GM23248 (cell line): ENCODE measurements around the gene CNTNAP5. TPM values are rescaled to one million over a fixed set of nuclear protein-coding genes. Genes with fewer than 3 reads are reported as not detected.

Experiments
- DNase-seq: peaks from one replicate; pipeline ENCODE4 v3.0.0-alpha.2; 2015
- H2AFZ ChIP-seq: fragments of 200-600 bp; sonication (generic); 2 replicates; pipeline ENCODE4 v1.6.1; 2016; ENCODE audit warnings: antibody characterized with exemption
- H3F3A ChIP-seq: fragments of 200-600 bp; sonication (generic); 2 replicates; pipeline ENCODE4 v1.6.1; 2016; ENCODE audit warnings: mild to moderate bottlenecking, antibody characterized with exemption, mixed run types; ENCODE audit not compliant: insufficient read depth
- H3K27ac ChIP-seq: fragments of 200-600 bp; sonication (generic); 2 replicates; pipeline ENCODE4 v1.5.1; 2016; ENCODE audit warnings: mild to moderate bottlenecking
- H3K27me3 ChIP-seq: fragments of 200-600 bp; sonication (generic); replicated peaks from 2 replicates; pipeline ENCODE4 v1.6.1; 2016; ENCODE audit warnings: mild to moderate bottlenecking; ENCODE audit not compliant: insufficient read depth
- H3K36me3 ChIP-seq: fragments of 200-600 bp; sonication (generic); 2 replicates; pipeline ENCODE4 v1.6.1; 2016; ENCODE audit warnings: low read depth, mild to moderate bottlenecking
- H3K4me1 ChIP-seq: fragments of 200-600 bp; sonication (generic); 2 replicates; pipeline ENCODE4 v1.6.1; 2016; ENCODE audit warnings: mild to moderate bottlenecking; ENCODE audit not compliant: insufficient read depth
- H3K4me2 ChIP-seq: fragments of 200-600 bp; sonication (generic); one replicate; pipeline ENCODE4 v1.6.1; 2016; ENCODE audit warnings: mild to moderate bottlenecking; ENCODE audit not compliant: unreplicated experiment
- H3K4me3 ChIP-seq: fragments of 200-600 bp; sonication (generic); 2 replicates; pipeline ENCODE4 v1.5.1; 2016; ENCODE audit warnings: mild to moderate bottlenecking
- H3K79me2 ChIP-seq: fragments of 200-600 bp; sonication (generic); 2 replicates; pipeline ENCODE4 v1.6.1; 2016; ENCODE audit warnings: mild to moderate bottlenecking; ENCODE audit not compliant: insufficient read depth
- H3K9ac ChIP-seq: fragments of 200-600 bp; sonication (generic); 2 replicates; pipeline ENCODE4 v1.6.1; 2016; ENCODE audit warnings: mild to moderate bottlenecking
- H3K9me2 ChIP-seq: fragments of 200-600 bp; sonication (generic); 2 replicates; pipeline ENCODE4 v1.6.1; 2016; ENCODE audit warnings: mixed run types, mild to moderate bottlenecking, moderate library complexity; ENCODE audit not compliant: insufficient read depth
- H3K9me3 ChIP-seq: fragments of 200-600 bp; sonication (generic); one replicate; pipeline ENCODE4 v1.6.1; 2017; ENCODE audit warnings: low read depth
- H4K20me1 ChIP-seq: fragments of 200-600 bp; sonication (generic); 2 replicates; pipeline ENCODE4 v1.6.0; 2016; ENCODE audit not compliant: insufficient read depth
- EZH2 ChIP-seq: fragments of 200-600 bp; sonication (generic); IDR thresholded peaks from 2 replicates; pipeline ENCODE4 v1.6.1; 2018; ENCODE audit warnings: antibody characterized with exemption, mild to moderate bottlenecking; ENCODE audit not compliant: insufficient read depth, poor library complexity, severe bottlenecking
- EZH2phosphoT487 ChIP-seq: fragments of 200-600 bp; sonication (generic); IDR thresholded peaks from 2 replicates; pipeline ENCODE4 v1.6.1; 2018; ENCODE audit warnings: antibody characterized with exemption, moderate library complexity, mild to moderate bottlenecking, low read depth; ENCODE audit not compliant: insufficient read depth
- whole genome bisulfite sequencing, 2 experiments: methylation state at CpG; one replicate each; pipeline ENCODE4 v1.1.6; 2015 to 2017; ENCODE audit warnings: low lambda C conversion rate in 2 of 2, low coverage in 1 of 2; ENCODE audit errors: missing lambda C conversion rate in 2 of 2; 5-methylcytosine and 5-hydroxymethylcytosine counted together
- in situ Hi-C: fragments of 300-500 bp; cut with MboI; formaldehyde crosslinking; loops from 2 replicates; pipeline ENCODE4 v1.15.0; 2020
- polyA plus RNA-seq: library from polyadenylated mRNA; unstranded; fragments of >200 nt; fragmentation: Nextera tagmentation; extraction: Ambion mirVana; gene quantifications from 2 replicates; pipeline ENCODE4 v1.2.1, GENCODE V29; 2016
- total RNA-seq: library from RNA; depleted of rRNA; stranded (reverse); fragments of >200 nt; shearing (Covaris generic); gene quantifications from 2 replicates; pipeline ENCODE4 v1.2.3, GENCODE V29; 2014

The CNTNAP5 gene
- total and polyA plus RNA-seq, 2 experiments from 2014 or later: not detected

GRCh38 chr2:124913868-124914267 is 888.8 kb downstream of the CNTNAP5 start:
- no peaks in the 10 kb centered on the region for H3K9me3 ChIP-seq
- in situ Hi-C loops: no loop called here
- H3K4me2 ChIP-seq: no peak overlapping the region
- no peaks in the 10 kb centered on the region for H3K4me1 ChIP-seq
- no peaks in the 10 kb centered on the region for H3K27me3 ChIP-seq
- H3F3A ChIP-seq: no peaks in the 10 kb centered on the region
- H2AFZ ChIP-seq: no peak overlapping the region
- H3K27ac ChIP-seq: no peak overlapping the region
- no peak overlapping the region for H3K4me3 ChIP-seq
- no peaks in the 10 kb centered on the region for H3K9me2 ChIP-seq
- no peaks in the 10 kb centered on the region for H4K20me1 ChIP-seq
- no peaks in the 10 kb centered on the region for H3K36me3 ChIP-seq
- TF ChIP-seq EZH2phosphoT487 (no peak), EZH2 (no peak)
- H3K79me2 ChIP-seq: no peaks in the 10 kb centered on the region
- no peak overlapping the region for H3K9ac ChIP-seq
- WGBS, 2 experiments: 25 to 27% methylated on average over 9 of the region's 9 CpGs
- DNase-seq: no peak

DNA sequence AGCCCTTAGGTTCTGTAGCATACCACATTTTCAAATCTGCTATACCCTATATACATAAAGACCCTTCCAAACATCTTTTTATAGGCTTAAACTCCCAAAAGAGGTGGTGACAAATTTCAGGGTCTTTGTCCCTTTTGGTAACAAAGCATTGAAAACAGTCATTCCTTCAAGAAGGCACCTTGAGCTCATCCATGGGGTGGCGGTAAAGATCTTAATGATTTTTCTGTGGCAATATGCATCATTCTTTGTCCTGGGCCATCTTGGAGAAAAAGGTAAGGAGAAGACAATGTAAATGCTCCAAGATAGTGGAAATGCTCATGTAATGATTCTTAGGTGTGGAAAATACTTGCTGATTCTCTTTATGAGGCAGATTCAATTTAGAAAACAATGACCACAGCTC is 890.5 kb downstream of the CNTNAP5 start:
- H3K79me2 ChIP-seq: no peaks in the 10 kb centered on the region
- H3K4me3 ChIP-seq: no peak overlapping the region
- H3F3A ChIP-seq: no peaks in the 10 kb centered on the region
- H2AFZ ChIP-seq: no peak overlapping the region
- TF ChIP-seq EZH2phosphoT487: no peak
- no peak for TF ChIP-seq EZH2
- no peaks in the 10 kb centered on the region for H3K36me3 ChIP-seq
- no peak overlapping the region for H3K4me2 ChIP-seq
- H4K20me1 ChIP-seq: no peaks in the 10 kb centered on the region
- DNase-seq: no peak
- no peaks in the 10 kb centered on the region for H3K4me1 ChIP-seq
- 13 to 33% methylated on average over 1 of the region's 1 CpG for WGBS, 2 experiments
- in situ Hi-C loops: no loop called here
- H3K27me3 ChIP-seq: no peaks in the 10 kb centered on the region
- H3K9me2 ChIP-seq: no peaks in the 10 kb centered on the region
- H3K9ac ChIP-seq: no peak overlapping the region
- H3K9me3 ChIP-seq: no peaks in the 10 kb centered on the region
- H3K27ac ChIP-seq: no peak overlapping the region

DNA sequence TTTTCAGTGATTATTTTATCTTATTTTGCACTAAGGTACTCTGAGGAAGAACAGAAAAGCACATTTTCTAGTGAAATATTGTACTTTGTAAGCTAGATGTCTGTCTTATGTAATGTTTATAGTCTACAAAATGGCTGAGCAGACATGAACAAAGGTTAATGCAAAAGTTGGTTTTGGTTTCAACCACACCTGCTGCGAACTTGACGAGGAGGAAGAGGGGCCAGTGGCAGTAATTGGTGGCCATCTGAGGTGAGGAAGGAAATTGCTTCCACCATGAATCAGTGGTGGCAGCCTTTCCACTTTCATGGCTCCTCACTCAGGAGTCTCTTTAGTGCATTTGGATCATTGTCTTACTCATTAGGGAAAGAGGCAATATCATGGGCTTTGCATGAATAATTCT is 894.2 kb downstream of the CNTNAP5 start:
- no peaks in the 10 kb centered on the region for H3K9me3 ChIP-seq
- 28 to 36% methylated on average over 2 of the region's 2 CpGs for WGBS, 2 experiments

DNA sequence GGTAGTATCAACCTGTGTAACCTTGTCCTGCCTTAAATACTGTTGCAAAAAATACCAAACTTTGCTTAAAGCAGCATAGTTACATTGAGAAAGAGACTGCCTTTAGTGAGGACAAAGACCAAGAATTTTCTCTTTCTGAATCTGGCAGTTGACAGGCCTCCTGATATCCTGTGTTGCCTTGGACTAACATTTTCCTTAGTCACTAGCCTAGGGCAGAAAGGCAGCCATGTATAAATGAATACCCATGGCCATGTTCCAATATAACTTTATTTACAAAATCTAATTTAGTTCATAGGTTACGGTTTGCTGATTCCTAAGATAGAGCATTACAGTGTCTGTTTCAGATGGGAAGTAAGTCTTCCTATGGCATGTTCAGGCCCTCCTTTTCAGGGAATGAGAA is 895.4 kb downstream of the CNTNAP5 start:
- Histone ChIP-seq H3K27ac (no peak overlapping the region), H3K9me2 (no peaks in the 10 kb centered on the region), H4K20me1 (no peaks in the 10 kb centered on the region), H3K4me2 (no peak overlapping the region), H3K79me2 (no peaks in the 10 kb centered on the region), H3K36me3 (no peaks in the 10 kb centered on the region), H3F3A (no peaks in the 10 kb centered on the region), H3K4me3 (no peak overlapping the region), H3K9ac (no peak overlapping the region), H3K9me3 (no peaks in the 10 kb centered on the region), H3K4me1 (no peaks in the 10 kb centered on the region), H3K27me3 (no peaks in the 10 kb centered on the region), H2AFZ (no peak overlapping the region)
- TF ChIP-seq EZH2 (no peak), EZH2phosphoT487 (no peak)
- DNase-seq: no peak
- in situ Hi-C loops: no loop called here
- WGBS, 2 experiments: 26 to 33% methylated on average over 1 of the region's 1 CpG

More for the DNA sequence above, 894.2 kb downstream of the CNTNAP5 start:
- H3K9me2 ChIP-seq: no peaks in the 10 kb centered on the region
- in situ Hi-C loops: no loop called here
- H3K36me3 ChIP-seq: no peaks in the 10 kb centered on the region
- H4K20me1 ChIP-seq: no peaks in the 10 kb centered on the region
- DNase-seq: no peak
- TF ChIP-seq EZH2 (no peak), EZH2phosphoT487 (no peak)
- no peak overlapping the region for H2AFZ ChIP-seq
- no peaks in the 10 kb centered on the region for H3K27me3 ChIP-seq
- no peak overlapping the region for H3K27ac ChIP-seq
- no peak overlapping the region for H3K4me2 ChIP-seq
- H3K79me2 ChIP-seq: no peaks in the 10 kb centered on the region
- no peak overlapping the region for H3K4me3 ChIP-seq
- no peaks in the 10 kb centered on the region for H3K4me1 ChIP-seq
- H3K9ac ChIP-seq: no peak overlapping the region
- H3F3A ChIP-seq: no peaks in the 10 kb centered on the region

- in situ Hi-C loops: no loop called here
- WGBS, 2 experiments: 1 to 7% methylated on average over 5 of the region's 5 CpGs
- Histone ChIP-seq H4K20me1 (no peaks in the 10 kb centered on the region), H3K36me3 (no peaks in the 10 kb centered on the region), H3K9me3 (no peaks in the 10 kb centered on the region), H3F3A (no peaks in the 10 kb centered on the region), H3K4me1 (no peaks in the 10 kb centered on the region), H3K9me2 (no peaks in the 10 kb centered on the region), H3K79me2 (no peaks in the 10 kb centered on the region), H3K27ac (no peak overlapping the region), H3K9ac (no peak overlapping the region), H3K4me2 (no peak overlapping the region), H3K4me3 (no peak overlapping the region), H2AFZ (no peak overlapping the region), H3K27me3 (no peaks in the 10 kb centered on the region)
- DNase-seq: no peak
- TF ChIP-seq EZH2 (no peak), EZH2phosphoT487 (no peak)
These were observed 896.1 kb downstream of the CNTNAP5 start for GRCh38 chr2:124921191-124921590.
